Mucosa of descending colon (tissue), 3 donors: ENCODE measurements around the gene PRPS1. TPM values are rescaled to one million over a fixed set of nuclear protein-coding genes. Genes with fewer than 3 reads are reported as not detected.

Experiments used
- ATAC-seq: fragments of 200-7000 bp; cut with Tn5 transposase; one replicate; pipeline ENCODE4 v1.9.1; 2020; ENCODE audit warnings: mild to moderate bottlenecking, moderate library complexity
- DNase-seq, 3 donors: peaks; one replicate each; pipeline ENCODE4 v3.0.0-alpha.2; 2020
- H3K36me3 ChIP-seq: fragments of 200-600 bp; one replicate; pipeline ENCODE4 v1.8.0; 2021; ENCODE audit warnings: low read depth, mild to moderate bottlenecking
- H3K4me1 ChIP-seq: fragments of 200-600 bp; one replicate; pipeline ENCODE4 v1.8.0; 2021; ENCODE audit warnings: low read depth, mild to moderate bottlenecking
- H3K4me3 ChIP-seq: fragments of 200-600 bp; one replicate; pipeline ENCODE4 v1.8.0; 2021; ENCODE audit warnings: mild to moderate bottlenecking
- H3K9me3 ChIP-seq: fragments of 200-600 bp; one replicate; pipeline ENCODE4 v1.8.0; 2021; ENCODE audit warnings: mild to moderate bottlenecking
- intact Hi-C, 2 donors: fragments of 100-400 bp; cut with DNase I in 1 of 2; cut with micrococcal nuclease in 1 of 2; formaldehyde crosslinking; loops; one replicate each; pipeline versions ENCODE4 v1.11.0 to v1.11.1; 2022; cut with DNase I, micrococcal nuclease
- total RNA-seq, 3 donors: library from RNA; stranded (reverse); fragmentation: NEBNext Ultra II Directional in 2 of 3; extraction: Animal tissue kit (Norgen Biotek cat#: 25700) in 2 of 3; gene quantifications; one replicate each; pipeline versions ENCODE4 v1.2.1 to v1.2.4, GENCODE V29; 2021 to 2023
- TF ChIP-seq, protein P1 (sequence below): fragments of 200-600 bp; IDR thresholded peaks from one replicate; pipeline ENCODE4 v1.8.0; 2022; ENCODE audit warnings: antibody characterized with exemption, mild to moderate bottlenecking
- donor health status: DM: no; HTN: no; CAD: no; lungs with moderate emphysema.
- donor health status: DM: no; HTN: no; CAD: no.
- donor health status: DM: no; HTN: yes; CAD: no.

PRPS1 gene
- total RNA-seq, 3 donors from 2014 or later, result 10.5 to 18.0 (median 16.2) TPM

DNA sequence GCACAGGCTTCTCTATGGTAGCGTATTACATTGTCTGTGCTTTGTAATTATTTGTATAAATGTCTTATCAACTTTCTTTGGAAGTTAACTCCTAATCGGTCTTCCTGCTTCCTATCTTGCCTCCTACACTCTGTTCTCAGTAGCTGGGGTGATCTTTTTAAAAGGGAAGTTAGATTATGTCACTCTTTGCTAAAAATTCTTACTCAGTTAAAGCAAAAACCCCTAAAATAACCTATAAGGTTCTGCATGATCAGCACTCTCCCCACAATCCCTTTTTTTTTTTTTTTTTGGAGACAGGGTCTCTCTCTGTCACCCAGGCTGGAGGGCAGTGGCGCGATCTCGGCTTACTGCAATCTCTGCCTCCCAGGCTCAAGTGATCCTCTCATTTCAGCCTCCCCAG lies 2.6 kb upstream of the PRPS1 start:
- Histone ChIP-seq H3K4me3 (no peak overlapping the region), H3K36me3 (no peaks in the 10 kb centered on the region), H3K4me1 (no peaks in the 10 kb centered on the region), H3K9me3 (no peaks in the 10 kb centered on the region)
- ATAC-seq (no peak), DNase-seq (no peak)
- intact Hi-C loops, result no loop called here
- TF ChIP-seq, protein P1, sequence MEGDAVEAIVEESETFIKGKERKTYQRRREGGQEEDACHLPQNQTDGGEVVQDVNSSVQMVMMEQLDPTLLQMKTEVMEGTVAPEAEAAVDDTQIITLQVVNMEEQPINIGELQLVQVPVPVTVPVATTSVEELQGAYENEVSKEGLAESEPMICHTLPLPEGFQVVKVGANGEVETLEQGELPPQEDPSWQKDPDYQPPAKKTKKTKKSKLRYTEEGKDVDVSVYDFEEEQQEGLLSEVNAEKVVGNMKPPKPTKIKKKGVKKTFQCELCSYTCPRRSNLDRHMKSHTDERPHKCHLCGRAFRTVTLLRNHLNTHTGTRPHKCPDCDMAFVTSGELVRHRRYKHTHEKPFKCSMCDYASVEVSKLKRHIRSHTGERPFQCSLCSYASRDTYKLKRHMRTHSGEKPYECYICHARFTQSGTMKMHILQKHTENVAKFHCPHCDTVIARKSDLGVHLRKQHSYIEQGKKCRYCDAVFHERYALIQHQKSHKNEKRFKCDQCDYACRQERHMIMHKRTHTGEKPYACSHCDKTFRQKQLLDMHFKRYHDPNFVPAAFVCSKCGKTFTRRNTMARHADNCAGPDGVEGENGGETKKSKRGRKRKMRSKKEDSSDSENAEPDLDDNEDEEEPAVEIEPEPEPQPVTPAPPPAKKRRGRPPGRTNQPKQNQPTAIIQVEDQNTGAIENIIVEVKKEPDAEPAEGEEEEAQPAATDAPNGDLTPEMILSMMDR, result no peak

- intact Hi-C loops, result no loop called here
- Histone ChIP-seq H3K36me3 (no peaks in the 10 kb centered on the region), H3K9me3 (no peaks in the 10 kb centered on the region), H3K4me3 (no peak overlapping the region), H3K4me1 (no peaks in the 10 kb centered on the region)
- DNase-seq, result no peak
- TF ChIP-seq, protein P1, result no peak
- no peak for ATAC-seq
These were observed 1.8 kb upstream of the PRPS1 start for GRCh38 chrX:107626481-107626880.

DNA sequence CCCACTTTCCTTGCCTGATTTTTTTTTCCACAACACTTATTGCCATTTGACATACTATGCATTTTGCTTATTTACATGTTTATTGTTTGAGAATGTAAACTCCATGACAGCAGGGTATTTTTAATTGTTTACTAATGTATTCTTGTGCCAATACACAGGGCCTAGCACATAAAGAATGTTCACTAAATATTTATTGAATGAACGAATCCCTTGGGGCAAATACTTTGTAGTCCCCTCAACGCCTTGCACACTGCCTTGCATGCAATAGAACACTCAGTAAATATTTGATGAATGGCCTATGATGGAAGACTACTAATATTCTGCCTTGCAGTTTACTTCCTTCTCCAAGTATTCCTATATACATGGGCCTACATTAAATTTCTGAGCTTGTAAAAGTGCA lies 1.4 kb upstream of the PRPS1 start:
- no peak overlapping the region for H3K4me3 ChIP-seq
- DNase-seq (no peak), ATAC-seq (no peak)
- intact Hi-C loops, result no loop called here
- H3K4me1 ChIP-seq, result no peaks in the 10 kb centered on the region
- TF ChIP-seq, protein P1, result no peak
- no peaks in the 10 kb centered on the region for H3K9me3 ChIP-seq
- H3K36me3 ChIP-seq, result no peaks in the 10 kb centered on the region

GRCh38 chrX:107628662-107629539 lies 591 bp downstream of the PRPS1 start:
- Histone ChIP-seq H3K4me1 (no peaks in the 10 kb centered on the region), H3K36me3 (no peaks in the 10 kb centered on the region), H3K4me3 (peak overlapping the region; percentile 26), H3K9me3 (no peaks in the 10 kb centered on the region)
- TF ChIP-seq, protein P1, result no peak
- ATAC-seq, result peak; percentile 52
- peak in 2 of 3 donors; percentile 19 to 37 for DNase-seq
- intact Hi-C loops, result no loop called here

DNA sequence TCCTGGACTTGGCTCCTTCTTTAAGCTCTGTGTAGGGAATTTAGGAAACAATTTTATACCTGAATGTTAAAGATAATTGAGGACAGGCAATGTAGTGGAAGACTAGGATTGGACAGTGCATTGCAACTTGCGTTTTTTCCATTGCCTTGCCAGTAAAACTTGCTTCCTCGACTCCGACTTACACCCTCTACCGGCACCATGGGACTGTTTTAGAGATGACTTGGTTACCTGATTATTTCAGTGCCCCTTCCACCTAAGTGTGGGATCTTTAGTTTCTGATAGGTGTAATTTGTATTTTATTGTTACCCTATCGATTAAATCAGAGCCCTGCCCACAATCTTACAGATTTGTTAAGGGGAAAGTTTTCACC lies 1.2 kb downstream of the PRPS1 start:
- intact Hi-C loops, result no loop called here
- Histone ChIP-seq H3K4me1 (no peaks in the 10 kb centered on the region), H3K36me3 (no peaks in the 10 kb centered on the region), H3K4me3 (no peak overlapping the region), H3K9me3 (no peaks in the 10 kb centered on the region)
- DNase-seq (peak in 1 of 3 donors; percentile 6), ATAC-seq (no peak)
- TF ChIP-seq, protein P1, result no peak
